GM12892 (cell line): ENCODE measurements around the gene SMYD3.

Experiments
- DNase-seq: peaks from one replicate; pipeline ENCODE4 v3.0.0; 2011; ENCODE audit not compliant: insufficient read length
- FAIRE-seq: peaks from 2 replicates; lab custom pipeline; 2011; peaks lifted over from hg19 to GRCh38; lab: Jason Lieb, UNC
- POLR2A ChIP-seq: IDR thresholded peaks from 2 replicates; pipeline ENCODE4 v1.6.1; 2011; ENCODE audit warnings: low read depth, low read length, control low read depth
- POLR2AphosphoS5 ChIP-seq: IDR thresholded peaks from 2 replicates; pipeline ENCODE4 v1.6.1; 2011; ENCODE audit warnings: low read depth, low read length, control low read depth
- TAF1 ChIP-seq: IDR thresholded peaks from 2 replicates; pipeline ENCODE4 v1.6.1; 2011; ENCODE audit warnings: low read depth, mild to moderate bottlenecking, control low read depth, low read length, borderline replicate concordance

The SMYD3 gene

DNA sequence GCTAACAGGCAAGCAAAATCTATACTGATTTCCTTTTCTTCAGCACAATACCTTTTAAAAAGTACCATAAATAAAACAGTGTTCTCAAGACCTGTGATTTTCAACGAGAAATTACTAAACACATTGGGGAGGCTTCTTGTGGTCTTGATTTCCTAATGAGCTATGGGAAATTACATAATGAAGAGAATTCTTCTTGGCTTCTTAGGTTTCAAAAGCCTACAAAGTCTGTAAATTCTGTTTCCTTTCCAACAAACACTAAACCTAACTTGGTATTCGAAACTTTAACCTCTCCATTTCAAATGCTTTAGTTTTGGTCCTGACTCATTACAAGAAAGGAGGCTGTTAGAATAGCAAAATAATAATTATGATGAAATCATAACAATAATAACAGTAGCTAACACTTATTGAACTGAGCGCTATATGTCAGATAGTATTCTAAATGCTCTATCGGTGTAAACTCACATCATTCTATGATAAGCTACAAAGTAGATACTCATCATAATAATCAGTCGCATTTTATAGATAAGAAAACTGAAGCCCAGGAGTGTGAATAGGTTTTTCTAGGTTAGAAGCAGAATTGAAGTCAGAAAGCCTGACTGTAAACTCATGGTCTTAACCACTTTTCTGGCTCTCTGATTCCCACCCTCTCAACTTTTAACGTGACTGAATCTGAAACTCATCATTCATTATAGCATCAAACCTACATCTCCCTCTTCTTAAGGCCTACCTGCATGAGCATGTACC, 486.7 kb downstream of the SMYD3 start:
- DNase-seq (no peak), FAIRE-seq (no peak)
- TF ChIP-seq POLR2A = no peak
- TF ChIP-seq TAF1 = no peak
- TF ChIP-seq POLR2AphosphoS5 = no peak

DNA sequence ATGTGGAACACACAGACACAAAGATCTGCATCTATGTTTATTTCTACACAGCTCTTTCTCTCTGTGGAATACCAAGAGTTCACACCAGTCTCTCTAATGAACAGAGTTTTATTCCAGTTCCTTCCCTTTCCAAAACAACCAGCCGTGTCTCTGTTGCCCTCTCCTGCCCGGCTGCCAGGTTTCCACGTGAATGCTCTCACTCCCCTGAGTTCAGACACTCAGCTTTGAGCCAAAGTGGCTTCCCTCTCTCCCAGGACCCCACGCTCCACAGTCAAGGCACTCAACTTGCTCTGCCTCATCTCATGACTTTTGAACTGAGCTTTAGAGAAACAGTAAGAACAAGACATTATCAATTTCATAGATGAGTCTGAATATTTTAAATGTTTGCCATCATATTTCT, 488.9 kb downstream of the SMYD3 start:
- DNase-seq (no peak), FAIRE-seq (no peak)
- TF ChIP-seq TAF1 (no peak), POLR2AphosphoS5 (no peak), POLR2A (no peak)

DNA sequence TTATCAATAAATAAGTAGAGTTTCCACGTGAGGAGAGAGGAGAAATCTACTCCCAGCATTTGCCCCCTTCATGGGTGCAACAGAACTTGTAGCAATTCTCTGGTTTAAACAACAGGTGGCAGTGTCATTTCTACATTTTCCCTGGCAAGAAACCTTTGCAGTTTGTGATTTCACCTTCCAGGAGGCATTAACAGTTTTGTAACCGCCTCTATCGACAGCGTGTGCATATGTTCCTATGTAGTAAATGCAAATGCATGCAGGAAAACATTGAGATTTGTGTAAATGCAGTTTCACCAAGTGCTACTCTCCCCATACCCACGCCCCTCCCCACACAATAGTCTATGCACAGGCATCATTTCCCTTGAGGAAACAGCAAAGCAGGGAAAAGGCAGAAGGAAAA, 494.7 kb downstream of the SMYD3 start:
- TF ChIP-seq POLR2A (no peak), POLR2AphosphoS5 (no peak), TAF1 (no peak)
- FAIRE-seq (no peak), DNase-seq (no peak)

DNA sequence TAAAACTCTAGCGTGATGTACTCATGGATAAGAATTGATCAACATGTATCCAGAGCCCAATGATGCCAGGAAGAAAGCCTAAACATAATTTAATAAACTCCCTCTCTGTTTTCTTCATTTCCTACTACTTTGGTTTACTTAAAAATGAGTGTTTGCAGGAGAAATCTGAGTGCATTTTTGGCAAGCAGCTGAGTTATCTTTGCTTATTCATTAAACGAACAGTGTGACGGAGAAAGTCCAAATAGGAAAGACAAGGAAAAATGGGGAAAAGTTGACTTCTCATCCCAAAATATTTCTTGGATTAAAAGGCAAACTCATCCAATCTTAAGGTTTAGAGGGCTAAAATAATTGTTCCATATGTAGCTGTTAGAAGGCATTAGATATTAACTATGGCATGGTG, 496.7 kb downstream of the SMYD3 start:
- no peak for TF ChIP-seq POLR2A
- TF ChIP-seq TAF1 = no peak
- TF ChIP-seq POLR2AphosphoS5 = no peak
- FAIRE-seq = no peak
- DNase-seq = no peak

DNA sequence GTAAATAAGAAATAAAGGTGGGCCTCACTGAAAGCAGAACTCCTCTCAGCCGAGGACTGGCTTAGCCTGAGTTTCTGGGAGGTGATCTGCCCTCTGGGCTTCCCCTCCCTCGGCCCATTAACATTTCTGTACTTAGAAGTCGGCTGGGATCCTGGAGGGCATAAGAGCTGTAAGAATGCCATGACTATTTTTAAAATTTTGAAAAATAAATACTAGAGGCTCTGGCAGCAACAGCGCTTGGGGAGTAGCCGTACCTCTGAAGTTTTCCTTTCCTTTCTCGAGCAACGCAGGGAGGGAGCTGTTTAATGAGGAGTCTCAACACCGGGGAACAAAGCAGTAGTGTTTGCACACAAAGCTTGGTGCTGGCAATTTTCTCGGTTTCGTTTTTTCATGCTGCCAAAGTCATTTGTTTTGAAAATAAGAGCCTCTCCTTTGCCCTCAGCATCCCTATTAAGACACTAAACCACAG, 498.7 kb downstream of the SMYD3 start:
- no peak for TF ChIP-seq POLR2AphosphoS5
- no peak for FAIRE-seq
- DNase-seq = no peak

DNA sequence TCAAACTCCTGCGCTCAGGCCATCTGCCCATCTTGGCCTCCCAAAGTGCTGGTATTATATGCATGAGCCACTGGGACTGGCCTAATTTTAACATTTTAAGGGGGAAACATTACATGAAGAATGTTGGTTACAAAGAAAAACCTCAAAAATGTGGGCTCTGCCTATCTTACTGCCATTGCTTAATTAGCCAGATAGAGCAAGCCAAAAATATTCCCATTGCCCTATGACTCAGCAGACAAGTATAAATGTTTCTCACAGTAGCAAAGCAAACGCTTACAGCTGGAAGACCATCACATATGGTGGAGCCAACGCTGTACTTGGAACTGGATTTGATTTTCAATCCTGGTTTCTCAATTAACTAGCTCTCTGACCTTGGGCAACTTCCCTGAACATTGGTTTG, 502.0 kb downstream of the SMYD3 start:
- DNase-seq (no peak), FAIRE-seq (no peak)
- no peak for TF ChIP-seq POLR2A
- TF ChIP-seq POLR2AphosphoS5 = no peak
- no peak for TF ChIP-seq TAF1

DNA sequence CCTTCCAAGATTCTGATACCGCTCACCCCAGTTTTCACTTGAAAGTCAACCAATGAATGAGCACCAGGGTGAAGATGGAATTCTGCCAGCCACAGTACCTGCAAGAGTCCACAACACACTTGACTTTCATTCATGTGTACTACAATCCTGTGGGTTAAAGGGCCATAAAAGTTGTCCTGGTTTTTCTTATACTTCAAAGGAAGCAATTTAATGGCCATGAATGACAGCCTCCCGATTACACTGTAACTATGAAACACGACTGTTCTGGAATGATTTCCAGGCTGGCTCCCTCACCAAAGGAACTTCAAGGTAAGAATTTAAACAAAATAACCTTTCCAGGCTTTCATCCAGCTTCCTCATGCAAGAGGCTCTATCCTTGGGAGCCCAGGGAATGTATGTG, 502.8 kb downstream of the SMYD3 start:
- TF ChIP-seq POLR2A (no peak), TAF1 (no peak), POLR2AphosphoS5 (no peak)
- DNase-seq = no peak
- no peak for FAIRE-seq

DNA sequence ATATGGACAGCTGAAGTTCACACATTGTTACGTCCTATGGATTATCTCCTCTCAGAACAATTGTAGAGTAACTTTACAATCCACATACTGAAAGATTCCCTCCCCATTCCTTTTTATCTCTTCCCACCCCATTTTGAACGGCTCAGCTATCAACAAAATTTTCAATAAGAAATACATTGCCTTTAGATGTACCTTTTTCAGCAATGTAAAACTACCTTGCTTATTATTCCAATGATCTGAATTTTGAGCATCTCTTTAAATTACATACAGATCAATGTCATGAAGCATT, 503.7 kb downstream of the SMYD3 start:
- FAIRE-seq (no peak), DNase-seq (no peak)
- no peak for TF ChIP-seq POLR2A
- TF ChIP-seq POLR2AphosphoS5 = no peak
- no peak for TF ChIP-seq TAF1

DNA sequence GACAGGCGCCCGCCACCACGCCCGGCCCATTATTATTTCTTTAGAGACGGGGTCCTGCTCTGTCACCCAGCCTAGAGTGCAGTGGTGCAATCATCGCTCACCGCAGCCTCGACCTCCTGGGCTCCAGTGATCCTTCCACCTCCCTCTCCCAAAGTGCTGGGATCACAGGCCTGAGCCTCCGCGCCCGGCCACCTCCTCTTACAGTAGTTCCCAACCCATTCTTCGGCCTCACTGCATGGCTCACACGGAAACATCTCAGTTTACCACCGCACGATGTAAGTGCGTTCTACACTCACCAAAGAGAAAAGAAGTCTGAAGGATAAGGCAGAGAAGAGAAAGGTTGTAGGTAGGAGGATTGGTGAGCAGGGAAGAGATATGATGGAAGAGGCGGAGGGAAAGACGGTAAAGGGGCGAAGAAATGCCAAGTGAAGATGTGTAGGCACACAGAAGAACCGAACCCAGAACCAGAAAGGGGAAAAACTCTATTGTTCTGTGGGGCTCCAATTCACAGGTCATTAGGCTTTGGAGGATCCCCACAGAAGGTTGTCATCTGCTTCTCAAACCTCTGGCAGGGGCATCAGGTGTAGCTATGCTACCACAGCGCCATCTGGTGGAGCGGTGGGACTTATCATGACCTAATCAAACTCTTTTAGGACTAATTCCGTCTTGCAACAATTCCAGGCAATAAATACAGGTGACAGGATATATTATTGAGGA, 504.2 kb downstream of the SMYD3 start:
- FAIRE-seq = peak; percentile 90
- TF ChIP-seq POLR2A (no peak), POLR2AphosphoS5 (no peak), TAF1 (no peak)
- peak; percentile 51 for DNase-seq

DNA sequence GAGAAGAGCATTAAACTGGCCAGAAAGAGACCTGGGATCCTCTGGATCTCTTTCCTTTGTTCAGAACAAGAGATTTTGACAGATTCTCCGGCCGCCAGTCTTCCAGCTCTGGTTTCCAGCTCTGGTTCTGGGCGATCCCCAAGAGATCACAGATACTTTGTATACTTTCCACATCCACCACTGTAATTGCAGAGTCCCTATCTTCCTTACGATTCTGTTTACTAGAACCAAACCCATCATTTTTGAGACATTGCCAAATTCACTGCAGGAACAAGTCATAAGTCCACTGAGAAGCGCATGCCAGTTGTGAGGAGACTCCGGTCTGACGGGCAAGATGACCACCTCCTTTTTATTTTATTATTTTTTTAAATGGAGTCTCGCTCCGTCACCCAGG, 505.2 kb downstream of the SMYD3 start:
- TF ChIP-seq TAF1 (no peak), POLR2A (no peak), POLR2AphosphoS5 (no peak)

DNA sequence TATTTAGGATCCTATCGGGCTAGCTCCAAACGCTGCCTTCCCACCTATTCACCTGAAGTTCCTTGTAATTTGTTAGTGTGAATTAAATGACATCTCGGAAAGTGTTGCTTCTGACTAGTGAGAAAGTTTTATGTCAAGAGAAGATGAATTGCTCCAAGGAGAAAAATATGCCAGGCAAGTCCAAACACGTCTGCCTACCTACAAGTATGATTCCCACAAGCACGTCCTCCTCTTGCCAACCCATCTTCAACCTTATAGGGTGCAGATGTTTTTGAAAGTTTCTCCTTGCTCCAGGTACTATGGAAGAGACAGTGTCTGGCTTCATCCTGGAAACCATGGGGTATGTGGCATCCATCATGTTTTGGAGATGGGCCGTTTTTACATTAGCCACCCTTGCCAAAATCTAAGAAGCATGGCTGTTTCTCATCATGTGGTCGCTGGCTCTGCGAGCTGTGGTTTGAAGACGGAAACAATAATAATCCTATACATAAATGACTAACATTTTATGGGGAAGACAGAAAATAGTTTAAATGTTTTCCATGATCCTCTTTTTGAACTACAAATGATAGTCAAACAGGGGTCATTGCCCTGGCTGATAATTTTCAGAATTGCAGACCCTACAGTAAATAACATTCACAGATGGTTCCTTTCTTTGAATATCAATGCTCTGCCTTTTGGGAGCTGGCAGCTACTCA, 505.8 kb downstream of the SMYD3 start:
- FAIRE-seq (no peak), DNase-seq (no peak)
- TF ChIP-seq POLR2A (no peak), TAF1 (no peak), POLR2AphosphoS5 (no peak)

More for the DNA sequence above, 505.2 kb downstream of the SMYD3 start:
- FAIRE-seq (no peak), DNase-seq (no peak)
